SKM-1 treated with dmso at 0.1 percent for 144 hours (cell line): ENCODE measurements around the gene OR52E1.

Source experiments
- DNase-seq: peaks from one replicate; lab custom pipeline; 2025; ENCODE audit not compliant: unreplicated experiment; lab: John Stamatoyannopoulos, UW

OR52E1 gene

DNA sequence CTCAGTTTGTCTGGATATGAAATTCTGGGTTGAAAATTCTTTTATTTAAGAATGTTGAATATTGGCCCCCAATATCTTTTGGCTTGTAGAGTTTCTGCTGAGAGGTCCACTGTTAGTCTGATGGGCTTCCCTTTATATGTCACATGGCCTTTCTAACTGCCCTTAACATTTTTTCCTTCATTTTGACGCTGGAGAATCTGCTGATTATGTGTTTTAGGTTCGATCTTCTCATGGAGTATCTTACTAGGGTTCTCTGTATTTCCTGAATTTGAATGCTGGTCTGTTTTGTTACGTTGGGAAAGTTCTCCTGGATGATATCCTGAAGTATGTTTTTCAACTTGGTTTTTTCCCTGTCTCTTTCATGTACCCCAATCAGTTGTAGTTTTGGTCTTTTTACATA lies 46.0 kb downstream of the OR52E1 start:
- DNase-seq, result no peak

DNA sequence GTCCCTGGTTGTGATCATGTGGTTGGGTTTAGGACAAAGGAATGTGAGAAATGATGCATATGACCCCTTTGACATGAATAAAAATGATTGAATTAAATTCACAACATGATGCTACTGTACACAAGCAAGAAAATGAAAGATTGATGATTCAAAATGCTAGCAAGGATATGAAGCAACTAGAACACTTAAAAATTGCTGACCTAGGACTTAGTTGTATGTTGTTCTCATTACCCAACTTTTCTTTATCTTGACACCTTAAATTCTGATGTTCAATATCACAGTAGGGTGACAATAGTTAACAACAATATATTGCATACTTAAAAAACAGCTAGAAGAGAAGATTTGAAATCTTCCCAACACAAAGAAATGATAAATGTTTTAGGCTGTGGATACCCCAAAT lies 48.2 kb downstream of the OR52E1 start:
- no peak for DNase-seq

DNA sequence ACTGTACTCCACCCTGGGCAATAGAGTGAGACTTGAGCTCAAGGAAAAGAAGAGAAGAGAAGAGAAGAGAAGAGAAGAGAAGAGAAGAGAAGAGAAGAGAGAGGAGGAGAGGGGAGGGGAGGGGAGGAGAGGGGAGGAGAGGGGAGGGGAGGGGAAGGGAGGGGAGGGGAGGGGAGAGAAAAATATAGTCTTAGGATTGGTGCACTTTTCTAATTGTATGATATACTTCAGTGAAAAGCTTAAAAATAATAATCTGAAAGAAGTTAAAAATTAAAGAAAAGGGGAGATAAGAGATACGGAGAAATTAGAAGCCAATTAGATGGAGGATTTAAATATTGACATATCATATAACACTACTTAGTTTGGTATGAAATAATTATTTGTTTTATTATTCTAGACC lies 49.5 kb downstream of the OR52E1 start:
- DNase-seq, result no peak
